ENCODE results near the gene GM2A. TPM values are rescaled to one million over a fixed set of nuclear protein-coding genes. Genes with fewer than 3 reads are reported as not detected.
"Not testable (repeated sequence)": the region's sequence is repeated elsewhere in the genome, so short reads cannot be mapped to it uniquely, and the experiment has no call there.

Gene GM2A
- total RNA-seq, 1 donor from 2014 or later = 27.1 TPM

DNA sequence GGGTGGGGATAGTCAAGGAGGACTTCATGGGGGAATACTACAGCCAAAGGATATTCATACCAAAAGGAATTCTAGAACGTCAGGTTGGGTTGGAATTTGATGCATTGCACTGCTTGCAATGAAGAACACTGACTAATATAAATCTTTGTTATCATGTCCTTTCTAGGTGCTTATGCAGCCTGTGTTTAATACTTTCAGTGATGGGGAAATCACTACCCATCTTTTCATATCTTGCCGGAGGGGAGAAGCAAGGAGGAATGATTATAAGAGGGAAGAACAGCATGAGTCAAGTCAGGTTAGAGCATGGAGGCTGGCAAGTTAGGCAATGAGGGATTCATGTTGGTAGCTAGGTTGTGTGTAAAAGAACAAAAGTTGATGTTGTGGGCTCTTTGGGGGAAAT, 24.0 kb upstream of the GM2A start:
- no peak for TF ChIP-seq CTCF (IDR thresholded peaks at IDR 0.05; ENCODE audit: unreplicated experiment)
- Mint-ChIP-seq H3K4me3 (ENCODE audit: low read depth) (no peak overlapping the region), H3K9me3 (ENCODE audit: low read depth) (no peaks in the 10 kb centered on the region), H3K27ac (no peak overlapping the region), H3K36me3 (ENCODE audit: insufficient read depth) (no peaks in the 10 kb centered on the region), H3K4me1 (ENCODE audit: low read depth) (peaks cover 2% of the 10 kb centered on the region), H3K27me3 (peaks cover 9% of the 10 kb centered on the region)
- no peak for DNase-seq (ENCODE audit: low spot score, unreplicated experiment)

GRCh38 chr5:151230048-151230680, 22.8 kb upstream of the GM2A start:
- H3K4me1 Mint-ChIP-seq (ENCODE audit: low read depth) = peaks cover 2% of the 10 kb centered on the region
- TF ChIP-seq CTCF (IDR thresholded peaks at IDR 0.05; ENCODE audit: unreplicated experiment) = no peak
- DNase-seq (ENCODE audit: low spot score, unreplicated experiment) = no peak
- no peak overlapping the region for H3K4me3 Mint-ChIP-seq (ENCODE audit: low read depth)
- H3K27ac Mint-ChIP-seq = no peak overlapping the region
- H3K9me3 Mint-ChIP-seq (ENCODE audit: low read depth) = no peaks in the 10 kb centered on the region
- no peaks in the 10 kb centered on the region for H3K36me3 Mint-ChIP-seq (ENCODE audit: insufficient read depth)
- peaks cover 9% of the 10 kb centered on the region for H3K27me3 Mint-ChIP-seq

DNA sequence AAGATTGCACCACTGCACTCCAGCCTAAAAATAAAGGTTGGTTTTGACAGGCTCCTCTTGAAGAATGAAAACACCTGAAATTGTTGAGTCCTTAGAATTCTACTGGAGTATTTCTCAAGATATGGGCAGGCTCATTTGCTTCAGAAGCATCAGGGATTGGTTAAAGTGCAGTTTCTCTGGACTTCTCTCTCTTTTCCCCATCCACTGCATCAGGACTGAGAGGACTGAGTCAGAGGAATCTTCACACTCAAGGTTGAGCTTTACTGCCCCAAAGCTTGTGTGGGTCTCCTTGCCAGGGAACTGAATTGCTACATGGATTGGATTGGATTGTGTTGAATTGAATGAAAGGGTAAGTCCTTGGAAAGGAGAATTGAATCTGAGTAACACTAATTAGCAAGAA, 21.6 kb upstream of the GM2A start:
- Mint-ChIP-seq H3K4me1 (ENCODE audit: low read depth) (no peaks in the 10 kb centered on the region), H3K27ac (no peak overlapping the region), H3K4me3 (ENCODE audit: low read depth) (no peak overlapping the region), H3K36me3 (ENCODE audit: insufficient read depth) (no peaks in the 10 kb centered on the region), H3K9me3 (ENCODE audit: low read depth) (no peaks in the 10 kb centered on the region), H3K27me3 (peaks cover 9% of the 10 kb centered on the region)
- no peak for TF ChIP-seq CTCF (IDR thresholded peaks at IDR 0.05; ENCODE audit: unreplicated experiment)
- no peak for DNase-seq (ENCODE audit: low spot score, unreplicated experiment)

- no peak overlapping the region for H3K27ac Mint-ChIP-seq
- peaks cover 9% of the 10 kb centered on the region for H3K27me3 Mint-ChIP-seq
- H3K4me3 Mint-ChIP-seq (ENCODE audit: low read depth) = no peak overlapping the region
- no peak for TF ChIP-seq CTCF (IDR thresholded peaks at IDR 0.05; ENCODE audit: unreplicated experiment)
- no peaks in the 10 kb centered on the region for H3K9me3 Mint-ChIP-seq (ENCODE audit: low read depth)
- H3K36me3 Mint-ChIP-seq (ENCODE audit: insufficient read depth) = no peaks in the 10 kb centered on the region
- H3K4me1 Mint-ChIP-seq (ENCODE audit: low read depth) = no peaks in the 10 kb centered on the region
- no peak for DNase-seq (ENCODE audit: low spot score, unreplicated experiment)
Observed at GRCh38 chr5:151233616-151234085, 19.3 kb upstream of the GM2A start.

GRCh38 chr5:151234476-151235238, 18.3 kb upstream of the GM2A start:
- DNase-seq (ENCODE audit: low spot score, unreplicated experiment) = no peak
- no peak for TF ChIP-seq CTCF (IDR thresholded peaks at IDR 0.05; ENCODE audit: unreplicated experiment)
- Mint-ChIP-seq H3K9me3 (ENCODE audit: low read depth) (no peaks in the 10 kb centered on the region), H3K4me3 (ENCODE audit: low read depth) (no peak overlapping the region), H3K27ac (no peak overlapping the region), H3K27me3 (peaks cover 6% of the 10 kb centered on the region), H3K36me3 (ENCODE audit: insufficient read depth) (no peaks in the 10 kb centered on the region), H3K4me1 (ENCODE audit: low read depth) (no peaks in the 10 kb centered on the region)

GRCh38 chr5:151235239-151235571, 17.8 kb upstream of the GM2A start:
- H3K27ac Mint-ChIP-seq; H3K4me3 Mint-ChIP-seq (ENCODE audit: low read depth); H3K36me3 Mint-ChIP-seq (ENCODE audit: insufficient read depth); H3K4me1 Mint-ChIP-seq (ENCODE audit: low read depth); H3K9me3 Mint-ChIP-seq (ENCODE audit: low read depth); H3K27me3 Mint-ChIP-seq; DNase-seq (ENCODE audit: low spot score, unreplicated experiment): not testable (repeated sequence)
